Gastrocnemius medialis (tissue), 4 donors: ENCODE measurements around the gene MCM5.

ENCODE experiments used
- CTCF ChIP-seq, 5 experiments: fragments of 450-650 bp in 3 of 5; fragments of 200-600 bp in 2 of 5; sonication (generic) in 2 of 5; IDR thresholded peaks in 4 of 5; conservative IDR thresholded peaks in 1 of 5; 1 replicate in 4 of 5; 2 replicates in 1 of 5; pipeline ENCODE4 v1.5.1; 2016 to 2019; ENCODE audit warnings: antibody characterized with exemption in 5 of 5, mild to moderate bottlenecking in 3 of 5, moderate library complexity in 3 of 5
- POLR2A ChIP-seq, 2 donors: fragments of 450-650 bp; IDR thresholded peaks; one replicate each; pipeline ENCODE4 v1.6.1; 2017; ENCODE audit warnings: antibody characterized with exemption in 2 of 2, mild to moderate bottlenecking in 2 of 2, moderate library complexity in 2 of 2

DNA sequence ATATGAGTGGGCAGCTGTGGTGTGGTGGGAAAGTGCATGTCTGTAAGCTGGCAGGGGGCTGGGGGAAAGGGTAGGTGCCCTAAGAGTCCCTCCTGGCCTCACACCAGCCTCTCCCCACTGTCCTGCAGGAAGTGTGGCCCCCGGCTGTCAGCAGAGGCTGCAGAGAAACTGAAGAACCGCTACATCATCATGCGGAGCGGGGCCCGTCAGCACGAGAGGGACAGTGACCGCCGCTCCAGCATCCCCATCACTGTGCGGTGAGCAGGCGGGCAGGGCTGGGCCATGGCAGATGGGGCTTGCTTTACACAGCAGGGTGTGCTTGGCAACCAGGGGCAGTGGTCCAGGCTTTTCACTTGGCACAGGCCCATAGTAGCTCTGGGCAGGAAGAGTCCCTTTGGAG, 19.8 kb downstream of the MCM5 start:
- TF ChIP-seq CTCF (IDR thresholded peaks at IDR 0.05 in 4 of 5, conservative IDR thresholded peaks at IDR 0.05 in 1 of 5) (no peak), POLR2A (IDR thresholded peaks at IDR 0.05) (no peak)
